Epithelial cell of proximal tubule (primary cell): ENCODE data around the gene CFAP70. TPM values are rescaled to one million over a fixed set of nuclear protein-coding genes. Genes with fewer than 3 reads are reported as not detected.

Experiments used
- DNase-seq: peaks from one replicate; pipeline ENCODE4 v3.0.0-alpha.2; 2011; ENCODE audit warnings: low read depth
- H3K4me3 ChIP-seq: 2 replicates; pipeline ENCODE4 v1.5.1; 2011; ENCODE audit warnings: low read depth, mild to moderate bottlenecking, low read length
- total RNA-seq: library from RNA; depleted of rRNA; stranded (reverse); fragments of >200 nt; gene quantifications from 2 replicates; pipeline ENCODE4 v1.2.3, GENCODE V29; 2015
- TF ChIP-seq, protein P1 (sequence below): conservative IDR thresholded peaks from 2 replicates; pipeline ENCODE4 v1.5.1; 2012; ENCODE audit warnings: low read depth, mild to moderate bottlenecking, low read length

Gene CFAP70
- total RNA-seq, 1 donor from 2014 or later = 0.98 TPM

DNA sequence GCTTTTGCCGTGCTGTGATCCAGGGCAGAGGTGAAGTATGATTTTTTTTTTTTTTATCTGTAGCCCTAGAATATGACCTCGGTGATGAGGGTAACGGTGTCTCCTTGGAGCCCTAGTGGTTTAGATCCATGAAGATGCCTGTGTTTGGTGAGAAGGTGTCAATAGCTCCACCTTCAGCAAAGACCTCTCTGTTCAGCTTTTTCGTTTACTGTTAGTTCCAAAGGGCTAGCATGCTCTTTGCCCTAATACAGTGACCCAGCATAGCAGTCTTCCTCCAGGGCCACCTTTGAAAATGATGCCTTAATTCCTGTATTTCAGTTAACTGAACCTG lies 105.5 kb downstream of the CFAP70 start:
- H3K4me3 ChIP-seq = peak overlapping the region; percentile 90
- TF ChIP-seq, protein P1, sequence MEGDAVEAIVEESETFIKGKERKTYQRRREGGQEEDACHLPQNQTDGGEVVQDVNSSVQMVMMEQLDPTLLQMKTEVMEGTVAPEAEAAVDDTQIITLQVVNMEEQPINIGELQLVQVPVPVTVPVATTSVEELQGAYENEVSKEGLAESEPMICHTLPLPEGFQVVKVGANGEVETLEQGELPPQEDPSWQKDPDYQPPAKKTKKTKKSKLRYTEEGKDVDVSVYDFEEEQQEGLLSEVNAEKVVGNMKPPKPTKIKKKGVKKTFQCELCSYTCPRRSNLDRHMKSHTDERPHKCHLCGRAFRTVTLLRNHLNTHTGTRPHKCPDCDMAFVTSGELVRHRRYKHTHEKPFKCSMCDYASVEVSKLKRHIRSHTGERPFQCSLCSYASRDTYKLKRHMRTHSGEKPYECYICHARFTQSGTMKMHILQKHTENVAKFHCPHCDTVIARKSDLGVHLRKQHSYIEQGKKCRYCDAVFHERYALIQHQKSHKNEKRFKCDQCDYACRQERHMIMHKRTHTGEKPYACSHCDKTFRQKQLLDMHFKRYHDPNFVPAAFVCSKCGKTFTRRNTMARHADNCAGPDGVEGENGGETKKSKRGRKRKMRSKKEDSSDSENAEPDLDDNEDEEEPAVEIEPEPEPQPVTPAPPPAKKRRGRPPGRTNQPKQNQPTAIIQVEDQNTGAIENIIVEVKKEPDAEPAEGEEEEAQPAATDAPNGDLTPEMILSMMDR = peak; percentile 26
- DNase-seq = no peak

DNA sequence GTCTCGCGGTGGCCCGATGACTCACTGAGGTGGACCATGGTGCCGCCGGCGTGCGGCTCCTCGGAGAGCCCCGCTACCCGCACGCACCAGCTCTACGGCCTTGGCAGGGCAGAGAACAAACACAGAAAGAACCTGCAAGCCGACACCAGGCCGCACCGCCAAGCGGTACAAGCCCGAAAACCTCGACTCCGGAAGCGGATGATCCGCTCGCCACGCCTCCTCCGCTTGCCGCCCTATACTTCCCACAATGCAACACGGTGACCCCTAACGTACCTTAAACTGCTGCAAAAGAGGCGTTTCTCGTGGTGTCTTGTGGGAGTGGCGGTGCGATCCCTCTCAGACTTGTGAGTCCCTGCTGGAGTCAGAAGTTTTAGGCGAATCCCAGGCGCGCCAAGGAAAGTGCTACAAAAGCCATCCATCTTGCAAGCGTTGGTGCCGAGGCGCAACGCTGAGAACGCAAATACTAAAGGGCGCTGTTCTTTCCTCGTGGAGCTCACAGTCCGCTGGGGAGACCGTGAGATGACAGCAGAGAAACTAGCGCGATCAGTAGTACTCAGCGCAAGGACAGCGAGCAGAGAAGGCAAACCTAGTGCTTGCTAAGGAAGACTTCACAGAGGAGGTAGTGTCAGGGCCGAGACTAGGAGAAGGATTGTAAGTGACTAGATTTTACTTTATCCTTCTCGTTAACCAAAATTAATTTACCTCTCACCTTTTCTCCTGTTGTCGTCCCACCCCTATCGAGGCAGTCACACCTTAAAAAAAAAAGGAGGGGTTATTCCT lies 106.0 kb downstream of the CFAP70 start, which contains the start of gene MRPS16:
Gene MRPS16, minus strand, starts transcription at position 200 of the 780 bp plus-strand sequence. Its CDS starts 162 bp downstream, at position 38.
- TF ChIP-seq, protein P1 = no peak
- peak; percentile 84 for DNase-seq
- H3K4me3 ChIP-seq = peak within 1 kb of the TSS; percentile 90

DNA sequence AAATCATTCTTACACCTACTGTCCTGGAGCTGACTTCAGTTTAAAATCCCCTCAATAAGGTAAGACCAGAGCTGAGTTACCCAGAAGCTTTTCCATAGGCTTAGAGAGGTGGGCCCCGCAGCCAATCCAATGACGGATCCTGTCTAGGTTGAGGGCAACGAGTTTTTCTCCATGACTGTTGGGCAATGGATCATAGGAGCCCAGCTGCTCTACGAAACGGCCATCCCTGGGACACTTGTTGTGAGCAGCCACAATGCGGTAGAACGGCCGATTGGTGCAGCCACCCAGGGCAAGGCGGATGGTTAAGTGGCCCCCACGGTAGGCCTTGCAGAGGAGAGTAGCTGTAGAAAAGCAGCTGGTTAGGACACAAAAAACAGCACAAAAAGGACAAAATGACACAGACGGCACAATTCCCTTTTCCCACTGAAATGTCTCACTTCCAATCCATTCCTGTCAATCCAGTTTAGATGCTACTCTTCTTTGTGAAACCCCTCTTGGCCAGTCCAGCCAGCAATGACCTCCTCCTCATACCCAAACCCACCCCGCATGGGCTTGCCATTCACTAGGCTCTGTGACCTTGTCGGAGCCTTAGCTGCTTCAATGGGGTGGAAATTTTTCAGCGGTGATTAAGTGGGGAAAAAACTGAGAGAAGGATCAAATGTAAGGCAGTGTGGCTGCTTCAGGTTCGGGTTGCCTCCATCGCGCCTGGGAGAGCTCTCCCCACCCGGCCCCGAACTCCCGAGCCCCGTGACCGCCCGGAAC lies 106.8 kb downstream of the CFAP70 start:
- TF ChIP-seq, protein P1 = no peak
- no peak for DNase-seq

DNA sequence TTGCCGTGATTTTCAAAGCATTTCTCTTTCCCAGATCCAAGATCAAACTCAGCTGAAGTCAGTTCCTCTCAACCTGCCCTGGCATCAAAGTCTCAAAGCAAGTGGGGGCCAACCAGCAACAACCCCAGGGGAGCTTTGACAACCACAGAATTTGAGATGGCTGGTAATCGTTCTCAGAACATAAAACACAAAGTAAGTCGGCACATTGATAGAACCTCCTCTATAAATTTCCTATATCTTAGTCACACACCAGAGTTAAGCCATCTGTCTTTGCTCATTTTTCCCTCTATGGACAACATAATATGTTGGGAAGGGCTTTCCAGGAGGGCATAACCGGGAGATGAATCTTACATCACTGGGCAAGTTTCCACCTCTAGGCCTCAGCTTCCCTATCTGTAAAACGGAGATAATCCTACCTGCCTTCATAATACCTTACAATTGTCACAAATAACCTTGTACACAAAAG lies 110.4 kb downstream of the CFAP70 start:
- TF ChIP-seq, protein P1 = no peak
- no peak overlapping the region for H3K4me3 ChIP-seq
- DNase-seq = no peak

More for the DNA sequence above, 106.8 kb downstream of the CFAP70 start:
- peak overlapping the region; percentile 90 for H3K4me3 ChIP-seq

DNA sequence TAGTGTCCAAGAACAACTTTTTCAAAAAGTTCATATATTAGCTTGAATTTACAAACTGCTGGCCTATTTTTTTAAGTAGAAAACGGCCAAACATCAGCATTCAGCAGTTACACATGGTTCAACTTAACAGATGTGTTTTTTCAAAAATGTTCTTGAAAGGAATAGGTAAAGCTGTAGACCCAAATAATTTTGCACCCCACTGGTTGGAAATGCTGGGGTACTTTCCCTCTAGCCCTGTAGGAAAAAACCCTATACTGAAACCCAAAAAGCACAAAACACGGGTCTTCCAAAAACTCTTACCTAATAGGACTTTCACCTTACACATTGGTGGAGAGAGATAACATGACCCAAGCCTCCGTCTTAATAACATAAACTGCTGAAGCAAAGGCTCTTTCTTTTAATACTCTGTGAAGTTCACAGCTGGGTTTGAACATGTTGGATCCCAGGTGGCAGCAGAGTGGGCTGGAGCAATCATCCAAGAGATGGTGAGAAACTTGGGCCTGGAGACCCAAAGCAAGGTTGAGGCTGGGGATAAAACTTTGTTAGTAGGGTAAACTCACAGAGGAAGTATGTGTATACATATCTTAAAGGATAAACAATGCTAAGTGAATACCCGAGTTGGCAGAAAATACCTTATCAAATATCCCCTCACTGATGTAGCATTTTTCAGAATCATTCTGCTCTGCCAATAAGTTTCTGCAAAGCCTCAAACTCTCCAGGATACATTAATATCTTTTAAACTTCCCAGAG lies 111.0 kb downstream of the CFAP70 start:
- peak overlapping the region; percentile 79 for H3K4me3 ChIP-seq
- DNase-seq = no peak
- TF ChIP-seq, protein P1 = no peak

DNA sequence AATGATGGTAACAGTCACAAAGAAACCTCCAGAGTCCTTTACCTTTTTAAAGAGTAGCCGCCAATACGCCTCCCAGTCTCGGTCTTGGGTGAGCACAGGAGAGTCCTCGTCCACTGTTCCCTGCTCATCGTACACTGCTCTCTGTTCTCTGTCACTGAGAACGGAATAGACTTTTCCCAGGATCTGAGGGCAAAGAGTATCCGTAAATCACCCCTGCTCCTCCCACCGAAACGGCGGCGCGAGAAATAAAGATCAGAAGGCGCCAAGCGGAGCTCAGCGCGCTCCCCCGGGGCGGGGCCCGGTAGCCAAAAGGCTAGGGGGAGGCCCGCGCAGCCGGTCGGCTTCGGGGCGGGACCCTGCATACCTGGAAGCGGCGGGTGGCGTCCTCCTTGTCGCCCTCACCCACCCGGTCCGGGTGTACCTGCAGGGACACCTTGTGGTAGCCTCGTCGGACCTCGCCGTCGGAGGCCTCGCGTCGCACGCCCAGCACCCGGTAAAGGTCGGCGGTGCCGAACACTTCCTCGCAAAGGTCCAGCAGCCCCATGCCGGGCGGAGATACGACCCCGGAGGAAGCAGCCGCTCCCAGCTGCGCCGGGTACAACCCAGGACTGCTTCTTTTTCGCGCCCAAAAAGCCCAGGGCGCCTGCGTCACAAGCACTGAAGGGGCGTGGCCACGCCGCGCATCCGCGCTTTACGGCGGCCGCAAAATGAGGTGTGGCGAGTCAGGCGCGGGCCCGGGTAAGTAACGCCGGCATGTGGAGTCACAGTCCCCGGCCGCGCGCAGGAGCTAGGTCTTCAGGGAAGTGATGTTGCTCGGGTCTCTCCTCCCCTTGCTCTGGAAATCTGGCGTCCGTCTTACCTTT lies 111.8 kb downstream of the CFAP70 start, which contains the start of gene DNAJC9:
Gene DNAJC9, minus strand, starts transcription at position 610 of the 863 bp plus-strand sequence. Its CDS starts 66 bp downstream, at position 544.
- peak within 1 kb of the TSS; percentile 79 for H3K4me3 ChIP-seq
- TF ChIP-seq, protein P1 = no peak
- no peak for DNase-seq
